Limb (tissue), 2 donors: ENCODE measurements around the gene DMKN.

ENCODE experiments used
- DNase-seq, 2 donors: peaks; one replicate each; pipeline ENCODE4 v3.0.0-alpha.2; 2016; ENCODE audit errors: extremely low spot score in 2 of 2

The DMKN gene

DNA sequence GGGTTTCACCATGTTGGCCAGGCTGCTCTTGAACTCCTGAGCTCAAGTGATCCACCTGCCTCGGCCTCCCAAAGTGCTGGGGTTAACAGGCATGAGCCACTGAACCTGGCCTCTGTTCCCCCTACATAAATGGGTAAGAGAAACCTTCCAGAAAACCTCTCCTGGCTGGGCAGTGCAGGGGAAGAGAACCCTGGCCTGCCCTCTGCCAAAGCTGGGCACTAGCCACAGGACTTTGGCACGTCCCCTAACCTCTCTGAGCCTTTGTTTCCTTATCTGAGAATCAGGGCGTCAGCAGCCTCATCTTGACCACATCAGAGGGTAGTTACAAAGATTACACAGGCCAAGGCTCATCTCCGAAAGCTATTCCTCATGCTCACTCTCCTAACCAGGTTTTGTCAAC, 12.4 kb upstream of the DMKN start:
- no peak for DNase-seq

DNA sequence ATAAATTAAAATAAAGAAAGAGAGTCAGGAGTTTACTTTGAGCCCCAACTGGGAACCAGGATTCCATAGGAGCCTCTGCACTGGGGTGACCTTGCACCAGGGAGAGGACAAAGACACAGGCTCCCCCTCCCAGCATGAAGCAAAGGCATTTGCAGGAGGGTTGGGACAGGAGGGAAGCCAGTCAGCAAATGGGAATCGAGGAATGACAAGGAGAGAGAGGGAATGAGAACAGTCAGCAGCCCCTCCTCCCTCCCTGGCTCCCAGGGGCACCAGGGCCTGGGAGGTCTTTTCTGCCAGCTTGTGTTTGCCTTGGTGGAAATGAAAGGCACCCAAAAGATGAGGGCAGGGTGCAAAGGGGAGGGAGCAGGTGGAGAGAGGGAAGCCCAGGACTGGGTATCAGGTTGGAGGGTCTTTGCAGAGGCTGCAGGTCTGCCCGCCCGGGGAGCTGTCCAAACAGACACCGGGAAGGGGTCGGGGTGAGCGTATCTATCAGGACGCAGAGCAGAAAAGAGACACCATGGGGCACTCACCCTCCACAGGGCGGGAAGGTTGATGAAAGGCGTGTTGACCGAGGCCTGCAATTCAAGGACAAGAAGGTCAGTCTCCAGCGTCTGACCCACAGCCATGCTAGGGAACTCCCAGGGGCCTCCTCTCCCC, 10.9 kb upstream of the DMKN start:
- DNase-seq, result no peak

DNA sequence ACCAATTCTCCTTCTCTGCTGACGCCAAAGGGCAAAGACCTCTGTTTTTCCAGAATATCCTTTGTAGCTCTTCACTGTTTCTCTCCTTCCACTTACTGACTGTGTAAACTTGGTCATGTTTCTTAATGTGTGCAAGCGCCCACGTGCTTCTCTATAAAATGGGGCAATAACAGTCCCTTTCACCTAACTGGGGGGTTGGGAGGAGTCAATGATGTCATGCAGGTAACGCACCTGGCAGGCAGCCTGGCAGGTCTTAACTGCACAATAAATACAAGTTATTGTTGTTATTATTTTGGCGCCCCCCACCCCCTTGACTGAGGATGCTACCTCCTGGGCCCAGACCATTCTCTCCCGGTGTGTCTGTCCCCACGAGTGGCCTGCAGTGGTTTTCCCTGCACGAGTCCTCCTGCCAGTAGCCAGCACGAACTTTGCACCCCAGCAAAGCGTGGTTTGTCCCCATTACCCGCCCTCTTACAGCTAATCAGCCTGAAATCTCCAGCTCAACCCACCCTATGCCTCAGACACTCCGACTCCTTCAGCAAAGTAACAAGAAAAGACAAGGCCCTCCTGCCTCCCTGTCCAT, 9.4 kb upstream of the DMKN start:
- DNase-seq, result no peak

GRCh38 chr19:35521124-35521743, 7.8 kb upstream of the DMKN start:
- DNase-seq, result no peak

- no peak for DNase-seq
These were observed 5.8 kb upstream of the DMKN start for GRCh38 chr19:35519291-35519690.

DNA sequence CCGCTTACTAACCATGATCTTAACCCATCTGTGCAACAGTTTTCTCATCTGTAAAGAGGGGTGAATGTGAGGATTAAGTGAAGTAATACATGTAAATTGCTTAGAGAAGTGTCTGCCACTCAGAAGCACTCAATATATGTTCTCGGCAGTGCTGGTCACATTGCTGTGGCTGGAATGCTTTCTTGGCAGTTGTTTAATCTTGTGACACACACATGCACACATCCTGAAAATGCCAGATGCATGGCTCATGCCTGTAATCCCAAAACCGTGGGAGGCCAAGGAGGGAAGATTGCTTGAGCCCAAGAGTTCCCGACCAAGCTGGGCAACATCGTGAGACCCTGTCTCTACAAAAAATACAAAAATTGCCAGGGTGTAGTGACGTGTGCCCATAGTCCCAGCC, 4.9 kb upstream of the DMKN start:
- DNase-seq, result no peak

- no peak for DNase-seq
These were observed 3.9 kb upstream of the DMKN start for GRCh38 chr19:35517342-35517741.

DNA sequence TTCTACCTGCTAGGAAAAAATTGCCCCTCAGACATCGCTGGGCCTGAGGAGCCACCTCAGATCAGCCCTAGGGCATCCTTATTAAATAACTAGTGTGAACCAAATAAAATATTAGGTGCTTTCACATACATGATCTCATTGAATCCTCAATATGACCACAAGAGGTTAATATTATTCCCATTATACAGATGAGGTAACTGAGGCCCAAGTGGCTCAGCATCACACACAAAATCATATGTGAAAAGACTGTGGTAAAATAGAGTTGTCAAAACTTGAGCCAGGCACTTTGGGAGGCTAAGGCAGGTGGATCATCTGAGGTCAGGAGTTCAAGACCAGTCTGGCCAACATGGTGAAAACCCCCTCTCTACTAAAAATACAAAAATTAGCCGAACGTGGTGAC, 2.9 kb upstream of the DMKN start:
- DNase-seq, result no peak

- no peak for DNase-seq
These were observed 897 bp upstream of the DMKN start for GRCh38 chr19:35514282-35514809.

- no peak for DNase-seq
These were observed 420 bp downstream of the DMKN start for GRCh38 chr19:35512831-35513627.

GRCh38 chr19:35511337-35511736, 2.1 kb downstream of the DMKN start:
- no peak for DNase-seq

- no peak for DNase-seq
These were observed 2.9 kb downstream of the DMKN start for GRCh38 chr19:35510626-35510964.

GRCh38 chr19:35509861-35510625, 3.4 kb downstream of the DMKN start:
- DNase-seq, result peak; percentile 39 to 88

GRCh38 chr19:35509018-35509652, 4.3 kb downstream of the DMKN start:
- DNase-seq, result no peak

DNA sequence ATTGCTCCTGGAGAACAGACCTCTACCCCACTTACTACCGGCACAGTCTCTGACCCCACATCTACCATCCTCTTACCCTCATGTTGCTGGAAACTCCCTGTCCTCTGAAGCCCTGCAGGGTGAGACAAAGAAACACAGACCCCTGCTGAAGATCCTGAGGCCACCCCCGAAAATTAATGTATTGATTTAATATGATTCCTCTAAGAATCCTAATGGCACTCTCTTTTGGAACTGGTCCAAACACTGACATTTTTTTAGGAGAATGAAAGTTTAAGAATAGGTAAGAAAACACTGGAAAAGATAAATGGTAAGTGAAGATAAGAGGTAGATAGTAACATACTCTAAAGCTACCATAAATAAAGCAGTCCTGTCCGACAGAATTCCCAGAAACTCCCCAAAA, 5.3 kb downstream of the DMKN start:
- DNase-seq, result no peak

DNA sequence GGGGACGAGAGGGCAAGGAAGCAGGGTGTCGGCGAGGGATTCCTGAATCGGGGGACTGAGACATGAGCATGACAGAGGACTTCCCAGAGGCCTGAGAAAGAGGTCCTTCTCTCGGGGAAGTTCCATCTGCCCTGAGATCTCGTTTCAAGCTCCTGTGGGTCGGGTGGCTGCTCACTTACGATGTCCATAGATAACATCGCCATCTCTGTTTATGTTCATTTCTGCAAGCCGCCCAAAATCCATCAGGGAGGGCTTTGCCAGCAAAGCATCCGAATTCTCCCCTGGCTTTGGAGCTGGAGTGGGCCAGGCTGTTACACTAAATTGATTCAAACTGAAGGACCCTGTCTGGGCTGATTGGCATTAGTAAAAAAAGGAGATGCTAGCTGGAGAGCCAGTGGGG, 5.9 kb downstream of the DMKN start:
- no peak for DNase-seq

DNA sequence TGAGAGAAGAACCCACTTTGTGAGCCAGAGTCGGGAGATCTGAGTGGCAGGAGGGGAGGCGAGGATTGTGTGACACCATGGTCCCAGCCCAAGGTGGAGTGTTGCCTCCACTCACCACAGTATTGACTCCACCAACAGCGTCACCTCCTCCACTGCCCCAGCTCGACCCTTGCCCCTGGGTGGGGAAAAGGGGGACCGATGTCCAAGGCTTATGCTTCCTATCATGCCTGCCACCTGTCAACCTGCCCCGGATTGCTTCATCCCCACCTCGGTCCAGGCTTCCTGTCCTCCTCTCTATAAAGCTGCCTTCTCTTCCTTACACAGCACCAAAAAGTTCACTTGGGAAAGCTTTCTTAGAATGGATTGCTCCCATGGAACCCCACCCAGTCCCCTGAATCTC, 7.4 kb downstream of the DMKN start:
- no peak for DNase-seq

- DNase-seq, result no peak
These were observed 10.7 kb downstream of the DMKN start for GRCh38 chr19:35502751-35503150.

DNA sequence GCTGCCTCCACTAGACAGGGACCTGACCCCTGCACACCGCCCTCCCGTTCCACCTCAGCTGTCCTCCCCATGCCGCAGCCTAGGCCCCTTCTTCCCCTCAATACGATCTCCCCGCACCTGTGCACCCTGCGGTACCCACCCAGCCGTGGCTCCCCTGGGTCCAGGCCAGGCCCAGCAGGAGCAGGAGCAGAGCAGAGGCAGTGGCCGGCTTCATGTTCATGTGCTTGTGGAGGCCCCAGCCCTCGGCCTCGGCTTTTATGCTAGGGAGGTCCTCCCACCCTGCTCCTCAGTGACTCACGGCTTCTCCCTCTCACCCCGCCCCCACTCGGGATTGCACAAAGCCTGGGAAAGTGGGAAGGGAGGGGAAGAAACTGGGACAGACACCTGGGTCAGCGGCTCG, 11.8 kb downstream of the DMKN start:
- no peak for DNase-seq

DNA sequence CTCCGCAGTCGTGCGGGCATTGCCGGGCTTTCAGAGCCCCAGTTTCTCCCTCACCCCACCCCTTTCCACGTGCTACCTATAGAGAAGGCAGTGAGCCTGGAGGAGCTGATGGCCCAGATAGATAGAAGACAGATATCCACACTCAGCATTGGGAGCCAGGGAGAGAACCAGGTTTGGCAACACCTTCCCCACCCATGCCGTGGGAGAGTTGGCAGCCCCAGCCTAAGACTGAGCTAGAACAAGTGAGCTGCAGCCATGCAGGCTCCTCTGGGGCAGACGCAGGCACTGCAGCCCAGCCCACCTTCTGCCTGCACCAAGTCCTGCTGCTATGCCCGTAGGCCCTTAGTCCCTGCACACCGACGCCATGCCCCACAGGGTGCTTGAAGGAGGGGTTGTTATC, 12.8 kb downstream of the DMKN start:
- no peak for DNase-seq

- no peak for DNase-seq
These were observed 14.4 kb downstream of the DMKN start for GRCh38 chr19:35498984-35499527.
